ENCODE data around the gene FAIM2. TPM values are rescaled to one million over a fixed set of nuclear protein-coding genes. Genes with fewer than 3 reads are reported as not detected.

FAIM2 gene
- total and polyA plus RNA-seq, 2 donors (not counting 3 experiments of a cell fraction or from before 2014, with no cell fraction given) = 0.01 TPM; not detected in 1

DNA sequence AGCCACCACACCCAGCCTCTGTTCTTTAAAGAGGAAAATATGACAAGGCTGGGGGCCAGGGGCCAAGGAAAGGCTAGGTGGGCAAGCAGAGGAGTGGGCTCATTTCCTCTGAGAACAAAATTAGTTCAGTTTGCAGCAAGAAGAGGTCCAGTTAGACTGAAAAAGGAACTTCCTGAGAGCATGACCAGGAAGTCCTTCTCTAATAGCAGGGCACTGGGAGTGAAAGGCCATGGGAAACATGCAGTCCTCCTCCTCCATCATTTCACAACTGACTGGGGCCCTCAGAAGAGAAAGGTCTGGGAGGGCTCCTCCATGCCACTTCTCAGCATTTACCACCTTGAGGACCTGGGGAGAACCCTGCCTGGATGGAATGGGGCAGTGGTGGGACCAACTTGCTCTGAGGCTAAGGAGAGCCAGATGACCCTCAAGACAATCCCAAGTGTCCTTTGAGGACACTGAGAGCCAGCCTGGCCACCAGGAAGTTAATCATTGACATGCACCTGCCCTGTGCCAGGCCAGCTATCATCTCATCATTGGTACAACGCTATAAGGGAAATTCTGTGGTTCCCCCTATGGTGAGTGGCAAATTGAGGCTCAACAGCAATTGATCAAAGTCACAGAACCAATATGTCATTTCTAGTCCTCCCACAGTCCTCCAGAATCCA is 48.8 kb upstream of the FAIM2 start:
- Histone ChIP-seq H3K9me1 (replicated peaks; ENCODE audit: control insufficient read depth, extremely low read depth, insufficient read depth, low read length) (no peaks in the 10 kb centered on the region), H3K4me3 (replicated peaks in 1 of 3; ENCODE audit: insufficient read depth in 1 of 3, low read depth in 1 of 3, low read length in 3 of 3) (no peak overlapping the region), H2AFZ (ENCODE audit: low read depth, low read length) (no peak overlapping the region), H3K27ac (ENCODE audit: insufficient read depth, low read depth, low read length) (no peak overlapping the region), H3K36me3 (ENCODE audit: control insufficient read depth in 2 of 2, extremely low read depth in 1 of 2, insufficient read depth in 2 of 2, low read length in 2 of 2) (no peaks in the 10 kb centered on the region), H3K9me3 (replicated peaks; ENCODE audit: control insufficient read depth, insufficient read depth, low read length) (no peaks in the 10 kb centered on the region), H3K27me3 (ENCODE audit: control insufficient read depth in 2 of 2, insufficient read depth in 2 of 2, low read length in 2 of 2) (no peaks in the 10 kb centered on the region), H3K9ac (replicated peaks; ENCODE audit: extremely low read depth, insufficient read depth, low read length) (no peak overlapping the region), H3K4me1 (ENCODE audit: control insufficient read depth, extremely low read depth, insufficient read depth, low read length) (no peaks in the 10 kb centered on the region), H3K4me2 (ENCODE audit: insufficient read depth, low read length) (no peak overlapping the region), H3K79me2 (ENCODE audit: control insufficient read depth, insufficient read depth, low read length) (no peaks in the 10 kb centered on the region), H4K20me1 (replicated peaks; ENCODE audit: control insufficient read depth, extremely low read depth, insufficient read depth, low read length) (no peaks in the 10 kb centered on the region)
- POLR2A ChIA-PET = no interaction called here
- CTCF ChIA-PET = interaction anchor here (1.7 kb wide), 2 partner anchors 14 to 118 kb away, joined by 4 to 8 read pairs; no protein-coding TSS in a partner anchor
- TF ChIP-seq POLR2AphosphoS5 (IDR thresholded peaks at IDR 0.05; ENCODE audit: insufficient read depth, low read depth, low read length) = no peak
- dilution Hi-C loops (cut with MboI; ENCODE audit: extremely low pct_ligation_motif_present, low sequenced_read_pairs) = loop anchor here (25.0 kb wide), 1 partner anchor 110 kb away; the partner anchor contains the start of gene ASIC1
- FAIRE-seq = no peak
- intact Hi-C loops (cut with micrococcal nuclease) = no loop called here
- no TSS peak for BruUV-seq (replicated peaks)
- no peak for DNase-seq (ENCODE audit: low read depth, low spot score)

DNA sequence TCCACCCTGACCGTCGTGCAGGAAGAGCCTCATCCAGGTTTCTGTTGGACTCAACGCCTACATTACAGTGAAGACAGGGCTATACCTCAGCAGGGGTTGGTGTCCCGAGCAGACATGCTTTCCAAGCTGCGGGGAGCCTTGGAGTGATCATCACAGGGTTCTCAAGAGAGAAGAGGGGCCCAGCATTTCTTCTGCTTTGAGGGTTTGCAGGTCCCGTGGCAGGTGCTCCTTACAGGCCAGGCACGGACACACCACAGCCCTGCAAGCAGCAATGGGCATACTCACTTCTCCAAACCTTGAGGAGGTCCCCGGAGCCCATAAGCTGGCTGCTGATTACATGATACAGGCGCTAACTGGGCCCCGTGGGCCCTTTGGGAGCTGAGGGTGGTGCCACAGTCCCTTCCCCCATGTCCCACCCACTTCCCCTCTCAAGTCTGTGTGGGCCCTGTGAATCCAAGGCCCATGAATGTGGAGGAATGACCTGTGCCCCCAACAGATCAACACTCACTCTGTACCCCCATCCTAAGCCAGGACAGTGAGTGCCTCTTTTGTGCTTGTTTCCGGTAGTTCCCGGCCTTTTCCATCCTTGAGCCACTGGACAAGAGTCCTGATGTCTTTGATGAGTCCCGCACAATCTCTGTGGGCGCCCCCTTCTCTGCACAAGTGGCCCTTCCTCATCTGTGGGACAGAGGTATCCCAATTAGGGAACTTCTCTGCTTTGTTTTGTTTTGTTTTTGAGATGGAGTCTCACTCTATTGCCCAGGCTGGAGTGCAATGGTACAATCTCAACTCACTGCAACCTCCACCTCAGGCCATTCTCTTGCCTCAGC is 47.9 kb upstream of the FAIM2 start:
- H4K20me1 ChIP-seq (replicated peaks; ENCODE audit: control insufficient read depth, extremely low read depth, insufficient read depth, low read length) = no peaks in the 10 kb centered on the region
- no peak overlapping the region for H2AFZ ChIP-seq (ENCODE audit: low read depth, low read length)
- H3K4me2 ChIP-seq (ENCODE audit: insufficient read depth, low read length) = no peak overlapping the region
- DNase-seq (ENCODE audit: low read depth, low spot score) = no peak
- TF ChIP-seq POLR2A (IDR thresholded peaks at IDR 0.05; ENCODE audit: low read depth, low read length) (no peak), JUN (IDR thresholded peaks at IDR 0.05; ENCODE audit: borderline replicate concordance, insufficient read depth, insufficient read length, low read depth) (no peak), POLR2AphosphoS5 (IDR thresholded peaks at IDR 0.05; ENCODE audit: insufficient read depth, low read depth, low read length) (no peak), GATA2 (IDR thresholded peaks at IDR 0.05; ENCODE audit: insufficient read depth, insufficient read length, low read depth, low read length) (no peak), EZH2 (IDR thresholded peaks at IDR 0.05; ENCODE audit: borderline replicate concordance, low read depth, low read length, severe bottlenecking) (no peak), MYC (IDR thresholded peaks at IDR 0.05; ENCODE audit: low read depth, low read length) (no peak), FOS (IDR thresholded peaks at IDR 0.05; ENCODE audit: borderline replicate concordance, insufficient read depth, low read length) (no peak)
- TF ChIP-seq, protein P1, sequence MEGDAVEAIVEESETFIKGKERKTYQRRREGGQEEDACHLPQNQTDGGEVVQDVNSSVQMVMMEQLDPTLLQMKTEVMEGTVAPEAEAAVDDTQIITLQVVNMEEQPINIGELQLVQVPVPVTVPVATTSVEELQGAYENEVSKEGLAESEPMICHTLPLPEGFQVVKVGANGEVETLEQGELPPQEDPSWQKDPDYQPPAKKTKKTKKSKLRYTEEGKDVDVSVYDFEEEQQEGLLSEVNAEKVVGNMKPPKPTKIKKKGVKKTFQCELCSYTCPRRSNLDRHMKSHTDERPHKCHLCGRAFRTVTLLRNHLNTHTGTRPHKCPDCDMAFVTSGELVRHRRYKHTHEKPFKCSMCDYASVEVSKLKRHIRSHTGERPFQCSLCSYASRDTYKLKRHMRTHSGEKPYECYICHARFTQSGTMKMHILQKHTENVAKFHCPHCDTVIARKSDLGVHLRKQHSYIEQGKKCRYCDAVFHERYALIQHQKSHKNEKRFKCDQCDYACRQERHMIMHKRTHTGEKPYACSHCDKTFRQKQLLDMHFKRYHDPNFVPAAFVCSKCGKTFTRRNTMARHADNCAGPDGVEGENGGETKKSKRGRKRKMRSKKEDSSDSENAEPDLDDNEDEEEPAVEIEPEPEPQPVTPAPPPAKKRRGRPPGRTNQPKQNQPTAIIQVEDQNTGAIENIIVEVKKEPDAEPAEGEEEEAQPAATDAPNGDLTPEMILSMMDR (IDR thresholded peaks at IDR 0.05; ENCODE audit: extremely low read depth in 1 of 2, insufficient read depth in 1 of 2, low read depth in 1 of 2, low read length in 2 of 2) = no peak
- TF ChIP-seq, protein P2, sequence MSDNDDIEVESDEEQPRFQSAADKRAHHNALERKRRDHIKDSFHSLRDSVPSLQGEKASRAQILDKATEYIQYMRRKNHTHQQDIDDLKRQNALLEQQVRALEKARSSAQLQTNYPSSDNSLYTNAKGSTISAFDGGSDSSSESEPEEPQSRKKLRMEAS (IDR thresholded peaks at IDR 0.05; ENCODE audit: insufficient read depth, insufficient read length) = no peak
- H3K9ac ChIP-seq (replicated peaks; ENCODE audit: extremely low read depth, insufficient read depth, low read length) = no peak overlapping the region
- no peak for FAIRE-seq
- H3K27ac ChIP-seq (ENCODE audit: insufficient read depth, low read depth, low read length) = no peak overlapping the region
- intact Hi-C loops (cut with micrococcal nuclease) (no loop called here), dilution Hi-C loops (cut with MboI; ENCODE audit: extremely low pct_ligation_motif_present, low sequenced_read_pairs) (loop anchor here (25.0 kb wide), 1 partner anchor 111 kb away; the partner anchor contains the start of gene ASIC1)
- ChIA-PET POLR2A (no interaction called here), CTCF (no interaction called here)
- H3K4me1 ChIP-seq (ENCODE audit: control insufficient read depth, extremely low read depth, insufficient read depth, low read length) = no peaks in the 10 kb centered on the region
- no peaks in the 10 kb centered on the region for H3K9me3 ChIP-seq (replicated peaks; ENCODE audit: control insufficient read depth, insufficient read depth, low read length)
- no peaks in the 10 kb centered on the region for H3K9me1 ChIP-seq (replicated peaks; ENCODE audit: control insufficient read depth, extremely low read depth, insufficient read depth, low read length)
- H3K36me3 ChIP-seq (ENCODE audit: control insufficient read depth in 2 of 2, extremely low read depth in 1 of 2, insufficient read depth in 2 of 2, low read length in 2 of 2) = no peaks in the 10 kb centered on the region
- no peaks in the 10 kb centered on the region for H3K79me2 ChIP-seq (ENCODE audit: control insufficient read depth, insufficient read depth, low read length)
- H3K27me3 ChIP-seq (ENCODE audit: control insufficient read depth in 2 of 2, insufficient read depth in 2 of 2, low read length in 2 of 2) = no peaks in the 10 kb centered on the region
- no peak overlapping the region for H3K4me3 ChIP-seq (replicated peaks in 1 of 3; ENCODE audit: insufficient read depth in 1 of 3, low read depth in 1 of 3, low read length in 3 of 3)
- no TSS peak for BruUV-seq (replicated peaks)
